Mesendoderm (in vitro differentiated cells): ENCODE measurements around the gene ZXDC.

Source experiments
- DNase-seq: peaks from one replicate; pipeline ENCODE4 v3.0.0; 2013
- H2AK5ac ChIP-seq: 2 replicates; pipeline ENCODE4 v1.6.1; 2013; ENCODE audit warnings: low read length, inconsistent platforms
- H2BK120ac ChIP-seq: 2 replicates; pipeline ENCODE4 v1.6.1; 2013; ENCODE audit warnings: low read depth, mild to moderate bottlenecking, low read length, moderate library complexity, mixed read lengths
- H2BK15ac ChIP-seq: replicated peaks from 2 replicates; pipeline ENCODE4 v1.6.1; 2013; ENCODE audit warnings: low read depth, mild to moderate bottlenecking, moderate library complexity
- H2BK5ac ChIP-seq: 2 replicates; pipeline ENCODE4 v1.6.1; 2013; ENCODE audit warnings: low read length, inconsistent platforms
- H3K18ac ChIP-seq: 2 replicates; pipeline ENCODE4 v1.6.1; 2013; ENCODE audit warnings: mild to moderate bottlenecking, low read length, mixed read lengths
- H3K23ac ChIP-seq: one replicate; pipeline ENCODE4 v1.6.1; 2013; ENCODE audit warnings: low read length
- H3K27ac ChIP-seq: 2 replicates; pipeline ENCODE4 v1.5.1; 2013; ENCODE audit warnings: low read depth, mild to moderate bottlenecking, inconsistent platforms, low read length, moderate library complexity
- H3K27me3 ChIP-seq: 2 replicates; pipeline ENCODE4 v1.6.1; 2013; ENCODE audit warnings: low read length, control low read depth, mild to moderate bottlenecking, inconsistent platforms; ENCODE audit not compliant: insufficient read depth, poor library complexity
- H3K36me3 ChIP-seq: 2 replicates; pipeline ENCODE4 v1.6.1; 2013; ENCODE audit warnings: low read length, inconsistent platforms; ENCODE audit not compliant: control insufficient read depth, insufficient read depth
- H3K4ac ChIP-seq: one replicate; pipeline ENCODE4 v1.6.1; 2013; ENCODE audit warnings: low read depth, mild to moderate bottlenecking, low read length, moderate library complexity
- H3K4me1 ChIP-seq: 2 replicates; pipeline ENCODE4 v1.6.1; 2013; ENCODE audit warnings: low read depth, low read length, inconsistent platforms; ENCODE audit not compliant: control insufficient read depth
- H3K4me2 ChIP-seq: 2 replicates; pipeline ENCODE4 v1.6.1; 2013; ENCODE audit warnings: low read length
- H3K4me3 ChIP-seq: 2 replicates; pipeline ENCODE4 v1.5.1; 2013; ENCODE audit warnings: mild to moderate bottlenecking, low read length
- H3K56ac ChIP-seq: one replicate; pipeline ENCODE4 v1.6.1; 2013; ENCODE audit warnings: low read length
- H3K79me1 ChIP-seq: 2 replicates; pipeline ENCODE4 v1.6.1; 2013; ENCODE audit warnings: low read length, inconsistent platforms
- H3K79me2 ChIP-seq: 2 replicates; pipeline ENCODE4 v1.6.1; 2013; ENCODE audit warnings: mild to moderate bottlenecking, low read length; ENCODE audit not compliant: control insufficient read depth, insufficient read depth
- H3K9ac ChIP-seq: 2 replicates; pipeline ENCODE4 v1.6.1; 2013; ENCODE audit warnings: low read length, inconsistent platforms
- H4K5ac ChIP-seq: one replicate; pipeline ENCODE4 v1.6.1; 2013; ENCODE audit warnings: low read length
- H4K8ac ChIP-seq: one replicate; pipeline ENCODE4 v1.6.1; 2013; ENCODE audit warnings: low read depth, mild to moderate bottlenecking, control low read depth, low read length, moderate library complexity
- WGBS: extraction: QIAGEN DNeasy Blood & Tissue Kit; methylation state at CpG from one replicate; pipeline ENCODE4 v1.1.7; 2013; ENCODE audit warnings: low lambda C conversion rate, missing lambda C conversion rate; ENCODE audit not compliant: insufficient coverage; ENCODE audit errors: extremely low coverage; 5-methylcytosine and 5-hydroxymethylcytosine counted together

The ZXDC gene

DNA sequence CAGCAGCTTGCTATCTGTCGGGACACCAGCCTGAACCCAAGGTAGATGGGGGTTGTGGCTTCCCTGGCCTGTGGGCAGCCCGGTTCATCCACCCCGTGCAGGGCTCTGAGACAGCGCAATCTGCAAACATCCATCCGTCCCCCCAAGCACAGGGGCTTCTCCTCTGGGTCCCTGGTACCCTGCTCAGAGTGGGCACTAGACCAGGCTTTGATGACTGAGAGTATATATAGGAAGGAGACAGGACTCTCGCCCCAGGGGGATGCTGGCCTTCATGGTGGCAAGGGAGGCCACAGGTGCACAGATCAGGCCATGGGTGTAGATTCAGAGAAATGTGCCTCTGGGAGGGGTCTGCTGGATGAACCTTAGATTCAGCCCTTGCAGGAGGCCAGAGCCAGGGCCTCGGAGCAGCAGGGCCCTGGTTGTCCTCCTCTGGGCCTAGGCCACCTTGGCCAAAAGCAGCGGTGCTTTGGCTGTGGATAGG is 40.7 kb downstream of the ZXDC start:
- Histone ChIP-seq H2BK120ac (no peak overlapping the region), H3K23ac (no peak overlapping the region), H3K9ac (no peak overlapping the region), H3K4me1 (no peaks in the 10 kb centered on the region), H3K56ac (no peak overlapping the region), H3K79me2 (no peaks in the 10 kb centered on the region), H4K8ac (no peak overlapping the region), H3K27me3 (no peaks in the 10 kb centered on the region), H3K4me3 (no peak overlapping the region), H3K79me1 (no peaks in the 10 kb centered on the region), H3K18ac (no peak overlapping the region), H2BK5ac (no peak overlapping the region), H3K36me3 (peaks cover 1% of the 10 kb centered on the region), H2BK15ac (no peak overlapping the region), H3K27ac (no peak overlapping the region), H4K5ac (no peak overlapping the region), H2AK5ac (no peak overlapping the region), H3K4me2 (no peak overlapping the region), H3K4ac (no peak overlapping the region)
- WGBS, result no CpG with 5 or more reads among the region's 8 CpGs
- no peak for DNase-seq

DNA sequence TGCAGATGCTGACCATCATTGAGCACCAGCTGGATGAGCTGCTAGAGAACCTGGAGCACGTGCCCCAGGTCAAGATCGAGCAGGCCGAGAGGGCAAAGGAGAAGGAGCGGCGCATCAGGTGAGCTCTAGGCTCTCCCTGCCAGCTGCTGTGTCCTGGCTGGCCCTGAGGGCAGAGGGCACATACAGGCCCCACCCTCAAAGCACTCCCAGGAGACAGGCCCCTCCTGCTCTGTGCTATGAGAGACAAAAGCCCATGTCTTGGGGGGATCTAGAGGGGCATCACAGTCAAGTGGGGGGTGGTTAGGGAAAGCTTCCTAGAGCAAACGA is 41.5 kb downstream of the ZXDC start:
- H2AK5ac ChIP-seq, result no peak overlapping the region
- H3K18ac ChIP-seq, result no peak overlapping the region
- no peak overlapping the region for H3K4me3 ChIP-seq
- H3K79me2 ChIP-seq, result no peaks in the 10 kb centered on the region
- H2BK120ac ChIP-seq, result no peak overlapping the region
- H3K23ac ChIP-seq, result no peak overlapping the region
- H3K4me1 ChIP-seq, result no peaks in the 10 kb centered on the region
- H3K36me3 ChIP-seq, result peaks cover 1% of the 10 kb centered on the region
- no peak overlapping the region for H3K27ac ChIP-seq
- H3K4me2 ChIP-seq, result no peak overlapping the region
- no peaks in the 10 kb centered on the region for H3K79me1 ChIP-seq
- H3K4ac ChIP-seq, result no peak overlapping the region
- H3K56ac ChIP-seq, result no peak overlapping the region
- no peak overlapping the region for H4K5ac ChIP-seq
- H3K27me3 ChIP-seq, result no peaks in the 10 kb centered on the region
- H4K8ac ChIP-seq, result no peak overlapping the region
- no peak overlapping the region for H3K9ac ChIP-seq
- H2BK5ac ChIP-seq, result no peak overlapping the region
- no CpG with 5 or more reads among the region's 6 CpGs for WGBS
- DNase-seq, result no peak
- H2BK15ac ChIP-seq, result no peak overlapping the region

DNA sequence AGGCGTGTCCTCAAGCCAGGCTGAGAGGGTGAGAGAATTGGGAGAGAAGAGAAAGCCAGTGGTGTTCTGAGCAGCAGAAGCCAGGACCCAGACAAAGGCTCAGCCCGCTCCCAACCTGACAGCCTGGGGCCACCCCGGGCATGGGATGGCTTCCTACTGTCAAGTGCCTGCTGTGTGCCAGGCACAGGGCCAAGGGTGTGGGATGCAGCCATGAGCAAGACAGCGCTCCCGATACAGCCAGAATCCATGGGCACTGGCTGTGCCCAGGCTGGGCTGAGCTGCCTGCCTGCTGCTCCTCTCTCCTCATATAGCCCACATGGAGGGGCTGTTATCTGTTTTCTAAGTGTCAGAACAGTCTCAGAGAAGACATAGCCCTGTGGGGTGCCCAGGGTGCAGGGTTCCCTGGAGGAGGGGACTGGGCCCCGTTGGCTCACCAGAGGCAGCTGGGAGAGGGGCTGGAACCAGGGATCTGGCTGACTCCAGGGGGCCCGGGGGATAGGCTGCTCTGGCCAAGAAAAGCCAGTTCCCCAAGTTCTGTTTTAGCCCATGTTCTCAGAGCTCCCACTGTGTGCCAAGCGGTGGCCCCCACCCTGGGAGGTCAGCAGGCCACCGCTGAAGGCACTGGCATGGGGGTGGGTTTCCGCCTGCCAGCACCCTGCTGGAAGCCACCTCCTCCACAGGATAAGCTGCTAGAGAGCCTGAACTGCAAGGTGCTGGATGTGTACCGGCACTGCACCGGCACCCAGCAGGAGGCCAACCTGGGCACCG is 42.0 kb downstream of the ZXDC start:
- Histone ChIP-seq H2BK120ac (no peak overlapping the region), H3K79me2 (no peaks in the 10 kb centered on the region), H3K36me3 (no peaks in the 10 kb centered on the region), H3K4me3 (no peak overlapping the region), H4K8ac (no peak overlapping the region), H3K4me1 (no peaks in the 10 kb centered on the region), H2AK5ac (no peak overlapping the region), H2BK5ac (no peak overlapping the region), H3K56ac (no peak overlapping the region), H3K4ac (no peak overlapping the region), H3K27ac (no peak overlapping the region), H3K23ac (no peak overlapping the region), H3K79me1 (no peaks in the 10 kb centered on the region), H3K27me3 (no peaks in the 10 kb centered on the region), H3K18ac (no peak overlapping the region), H2BK15ac (no peak overlapping the region), H4K5ac (no peak overlapping the region), H3K9ac (no peak overlapping the region), H3K4me2 (no peak overlapping the region)
- no CpG with 5 or more reads among the region's 13 CpGs for WGBS
- no peak for DNase-seq

DNA sequence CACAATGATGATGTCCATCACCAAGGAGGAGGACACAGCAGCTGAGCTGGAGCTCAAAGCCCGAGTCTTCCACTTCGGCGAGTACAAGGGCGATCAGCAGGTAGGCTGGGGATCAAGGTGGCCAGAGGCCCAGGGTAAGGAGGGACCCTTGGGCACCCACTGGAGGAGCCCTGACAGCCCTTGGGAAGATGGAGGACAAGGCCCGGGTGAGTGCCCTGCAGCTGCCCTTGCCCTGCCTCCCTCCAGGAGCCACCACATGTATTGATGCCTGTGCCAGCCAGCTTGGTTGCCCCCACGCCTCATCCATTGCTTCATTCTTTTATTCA is 42.6 kb downstream of the ZXDC start:
- no peaks in the 10 kb centered on the region for H3K27me3 ChIP-seq
- no peak overlapping the region for H3K56ac ChIP-seq
- no CpG with 5 or more reads among the region's 6 CpGs for WGBS
- DNase-seq, result no peak
- no peaks in the 10 kb centered on the region for H3K79me1 ChIP-seq
- no peaks in the 10 kb centered on the region for H3K36me3 ChIP-seq
- H4K8ac ChIP-seq, result no peak overlapping the region
- H3K23ac ChIP-seq, result no peak overlapping the region
- no peak overlapping the region for H2AK5ac ChIP-seq
- H3K79me2 ChIP-seq, result no peaks in the 10 kb centered on the region
- H3K9ac ChIP-seq, result no peak overlapping the region
- H2BK5ac ChIP-seq, result no peak overlapping the region
- no peak overlapping the region for H3K4me2 ChIP-seq
- H2BK120ac ChIP-seq, result no peak overlapping the region
- no peak overlapping the region for H4K5ac ChIP-seq
- no peaks in the 10 kb centered on the region for H3K4me1 ChIP-seq
- no peak overlapping the region for H3K4me3 ChIP-seq
- no peak overlapping the region for H3K18ac ChIP-seq
- no peak overlapping the region for H2BK15ac ChIP-seq
- H3K27ac ChIP-seq, result no peak overlapping the region
- H3K4ac ChIP-seq, result no peak overlapping the region

DNA sequence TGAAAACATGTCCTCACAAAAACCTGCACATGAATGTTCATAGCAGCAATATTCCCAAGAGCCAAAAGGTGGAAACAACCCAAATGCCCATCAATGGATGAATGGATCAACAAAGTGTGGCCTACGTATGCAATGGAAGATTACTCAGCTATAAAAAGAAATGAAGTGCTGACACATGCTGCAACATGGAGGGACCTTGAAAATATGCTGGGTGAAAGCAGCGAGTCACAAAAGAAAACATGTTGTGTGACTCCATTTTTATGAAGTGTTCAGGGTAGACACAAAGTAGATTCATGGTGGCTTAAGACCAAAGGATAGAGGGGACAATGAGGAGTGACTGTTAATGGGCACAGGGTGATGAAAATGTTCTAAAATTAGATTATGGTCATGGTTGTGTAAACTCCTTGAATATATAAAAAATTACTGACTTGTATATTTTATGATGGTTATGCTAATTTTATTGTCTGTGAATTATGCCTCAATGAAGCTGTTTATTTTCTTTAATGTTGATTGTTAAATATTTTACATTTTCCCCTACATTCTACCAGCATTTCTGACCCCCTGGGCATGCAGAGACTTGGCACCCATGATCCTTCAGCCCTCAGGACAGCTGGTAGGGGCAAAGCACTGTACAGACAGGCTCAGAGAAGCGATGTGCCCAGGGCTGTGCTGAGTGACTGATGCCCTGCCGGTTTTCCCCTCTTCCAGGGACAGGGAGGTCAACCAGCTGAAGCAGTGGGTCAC is 43.2 kb downstream of the ZXDC start:
- WGBS, result no CpG with 5 or more reads among the region's 4 CpGs
- Histone ChIP-seq H3K4me1 (no peaks in the 10 kb centered on the region), H2AK5ac (no peak overlapping the region), H3K4me3 (no peak overlapping the region), H3K27ac (no peak overlapping the region), H3K79me1 (no peaks in the 10 kb centered on the region), H3K4ac (no peak overlapping the region), H3K23ac (no peak overlapping the region), H3K36me3 (no peaks in the 10 kb centered on the region), H3K56ac (no peak overlapping the region), H3K27me3 (no peaks in the 10 kb centered on the region), H4K5ac (no peak overlapping the region), H2BK120ac (no peak overlapping the region), H3K9ac (no peak overlapping the region), H2BK5ac (no peak overlapping the region), H3K18ac (no peak overlapping the region), H2BK15ac (no peak overlapping the region), H3K79me2 (no peaks in the 10 kb centered on the region), H4K8ac (no peak overlapping the region), H3K4me2 (no peak overlapping the region)
- no peak for DNase-seq
